Tibial nerve (tissue), 4 donors: ENCODE measurements around the gene CASZ1. TPM values are rescaled to one million over a fixed set of nuclear protein-coding genes. Genes with fewer than 3 reads are reported as not detected.

Source experiments
- DNase-seq, 2 donors: peaks; one replicate each; pipeline ENCODE4 v3.0.0-alpha.2; 2019; ENCODE audit warnings: low spot score in 2 of 2
- H3K27ac ChIP-seq, 4 donors: fragments of 200-600 bp; sonication (generic) in 3 of 4; one replicate each; pipeline ENCODE4 v1.5.1; 2017 to 2019; ENCODE audit warnings: mild to moderate bottlenecking in 1 of 4
- H3K27me3 ChIP-seq, 2 donors: fragments of 200-600 bp; sonication (generic) in 1 of 2; one replicate each; pipeline versions ENCODE4 v1.5.1 to v1.6.0; 2017 to 2019
- H3K36me3 ChIP-seq, 3 donors: fragments of 200-600 bp; sonication (generic); one replicate each; pipeline ENCODE4 v1.5.1; 2018 to 2019
- H3K4me1 ChIP-seq, 4 donors: fragments of 200-600 bp; sonication (generic) in 3 of 4; one replicate each; pipeline ENCODE4 v1.5.1; 2017 to 2019
- H3K4me3 ChIP-seq, 4 donors: fragments of 200-600 bp; sonication (generic) in 3 of 4; one replicate each; pipeline ENCODE4 v1.5.1; 2017 to 2019; ENCODE audit warnings: mild to moderate bottlenecking in 1 of 4, moderate library complexity in 1 of 4
- H3K9me3 ChIP-seq, 4 donors: fragments of 200-600 bp; sonication (generic) in 3 of 4; one replicate each; pipeline ENCODE4 v1.5.1; 2017 to 2019
- EP300 ChIP-seq, 2 donors: sonication (generic); formaldehyde crosslinking; IDR thresholded peaks; one replicate each; pipeline ENCODE4 v1.6.1; 2017; ENCODE audit warnings: antibody characterized with exemption in 2 of 2, mild to moderate bottlenecking in 1 of 2
- POLR2A ChIP-seq, 2 donors: fragments of 450-650 bp; IDR thresholded peaks; one replicate each; pipeline ENCODE4 v1.6.1; 2017; ENCODE audit warnings: antibody characterized with exemption in 2 of 2, mild to moderate bottlenecking in 2 of 2, moderate library complexity in 2 of 2
- WGBS, 2 donors: methylation state at CpG; one replicate each; pipeline ENCODE4 v1.1.5; 2018; 5-methylcytosine and 5-hydroxymethylcytosine counted together
- total RNA-seq, 4 donors: library from RNA; depleted of rRNA; stranded (reverse); fragments of >200 nt; gene quantifications; one replicate each; pipeline ENCODE4 v1.1.0, GENCODE V29; 2016
- TF ChIP-seq, protein P1 (sequence below), 5 experiments: fragments of 200-600 bp in 3 of 5; fragments of 450-650 bp in 2 of 5; sonication (generic) in 3 of 5; IDR thresholded peaks; one replicate each; pipeline ENCODE4 v1.5.1; 2016 to 2019; ENCODE audit warnings: antibody characterized with exemption in 5 of 5, mild to moderate bottlenecking in 3 of 5, moderate library complexity in 2 of 5

The CASZ1 gene
- total RNA-seq, 4 donors from 2014 or later = 1.7 to 7.5 (median 5.1) TPM

DNA sequence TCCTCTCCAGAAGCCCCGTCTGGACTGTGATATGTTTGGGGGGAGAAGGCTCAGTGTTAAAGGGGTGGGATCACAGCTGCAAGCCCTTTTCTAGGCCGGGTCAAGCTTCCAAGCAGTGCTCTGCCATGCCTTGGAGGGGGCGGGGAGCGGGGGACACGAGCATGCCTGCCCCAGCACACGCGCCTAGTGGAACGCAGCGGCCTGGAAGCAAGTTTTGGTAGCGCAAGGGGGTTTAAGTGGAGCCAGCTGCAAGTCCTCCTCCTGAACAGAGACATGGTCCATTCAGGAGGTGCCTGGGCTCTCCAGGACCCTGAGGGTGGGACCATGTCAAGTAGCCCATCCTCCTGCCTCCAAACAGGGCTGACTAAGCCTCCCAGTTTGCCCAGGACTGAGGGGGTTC lies 112.2 kb downstream of the CASZ1 start:
- H3K27ac ChIP-seq = no peak overlapping the region
- 83 to 88% methylated on average over 10 of the region's 10 CpGs for WGBS, 2 donors
- H3K4me1 ChIP-seq = peaks cover 0 to 50% (median 14%) of the 10 kb centered on the region in 4 donors
- H3K36me3 ChIP-seq = no peaks in the 10 kb centered on the region
- no peaks in the 10 kb centered on the region for H3K27me3 ChIP-seq
- no peak for DNase-seq
- no peaks in the 10 kb centered on the region for H3K9me3 ChIP-seq
- no peak overlapping the region for H3K4me3 ChIP-seq
- TF ChIP-seq EP300 (IDR thresholded peaks at IDR 0.05) = no peak
- TF ChIP-seq POLR2A (IDR thresholded peaks at IDR 0.05) = no peak
- TF ChIP-seq, protein P1, sequence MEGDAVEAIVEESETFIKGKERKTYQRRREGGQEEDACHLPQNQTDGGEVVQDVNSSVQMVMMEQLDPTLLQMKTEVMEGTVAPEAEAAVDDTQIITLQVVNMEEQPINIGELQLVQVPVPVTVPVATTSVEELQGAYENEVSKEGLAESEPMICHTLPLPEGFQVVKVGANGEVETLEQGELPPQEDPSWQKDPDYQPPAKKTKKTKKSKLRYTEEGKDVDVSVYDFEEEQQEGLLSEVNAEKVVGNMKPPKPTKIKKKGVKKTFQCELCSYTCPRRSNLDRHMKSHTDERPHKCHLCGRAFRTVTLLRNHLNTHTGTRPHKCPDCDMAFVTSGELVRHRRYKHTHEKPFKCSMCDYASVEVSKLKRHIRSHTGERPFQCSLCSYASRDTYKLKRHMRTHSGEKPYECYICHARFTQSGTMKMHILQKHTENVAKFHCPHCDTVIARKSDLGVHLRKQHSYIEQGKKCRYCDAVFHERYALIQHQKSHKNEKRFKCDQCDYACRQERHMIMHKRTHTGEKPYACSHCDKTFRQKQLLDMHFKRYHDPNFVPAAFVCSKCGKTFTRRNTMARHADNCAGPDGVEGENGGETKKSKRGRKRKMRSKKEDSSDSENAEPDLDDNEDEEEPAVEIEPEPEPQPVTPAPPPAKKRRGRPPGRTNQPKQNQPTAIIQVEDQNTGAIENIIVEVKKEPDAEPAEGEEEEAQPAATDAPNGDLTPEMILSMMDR (IDR thresholded peaks at IDR 0.05) = no peak

DNA sequence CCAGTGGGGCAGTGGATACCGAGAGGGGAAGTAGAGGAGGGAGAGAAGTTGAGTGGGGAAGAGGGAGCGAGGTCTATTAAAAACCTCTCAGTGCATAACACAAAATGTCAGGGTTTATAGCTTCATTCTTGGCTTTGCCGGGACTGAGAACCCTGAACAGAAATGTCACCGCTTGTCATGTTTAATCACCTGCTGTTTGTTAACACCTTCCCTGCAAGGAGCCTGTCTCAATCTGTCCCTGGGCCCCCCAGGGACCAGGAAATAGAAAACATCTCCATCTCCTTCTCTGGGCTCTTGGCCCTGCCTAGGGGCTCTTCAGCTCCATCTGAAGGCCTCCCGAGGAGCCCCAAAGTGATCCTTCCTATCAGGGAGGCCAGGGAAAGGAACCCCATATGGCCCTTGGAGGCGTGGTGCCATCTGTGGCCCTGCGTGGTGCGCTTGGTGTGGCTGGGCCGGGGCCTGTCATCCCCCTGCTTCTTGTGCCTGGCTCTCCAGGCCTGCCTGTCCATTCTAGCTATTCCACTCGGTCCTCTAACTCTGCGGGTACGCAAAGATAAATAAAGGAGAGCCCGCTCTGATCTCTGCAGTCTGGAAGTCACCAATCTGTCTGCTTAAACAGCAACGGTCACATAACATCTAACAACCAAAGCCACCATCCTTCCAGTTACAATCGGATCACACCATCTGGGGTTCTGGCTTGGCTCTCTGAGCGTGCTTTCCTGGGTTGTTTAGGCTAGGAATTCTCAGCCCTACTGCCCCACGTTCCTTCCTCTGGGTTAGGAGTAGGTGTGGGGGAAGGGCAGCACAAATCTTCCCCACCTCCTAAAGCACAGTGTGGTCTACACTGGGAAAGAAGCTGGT lies 113.8 kb downstream of the CASZ1 start:
- Histone ChIP-seq H3K36me3 (no peaks in the 10 kb centered on the region), H3K27me3 (no peaks in the 10 kb centered on the region), H3K4me1 (peaks cover 0 to 35% (median 11%) of the 10 kb centered on the region in 4 donors), H3K9me3 (no peaks in the 10 kb centered on the region), H3K4me3 (no peak overlapping the region), H3K27ac (no peak overlapping the region)
- TF ChIP-seq EP300 (IDR thresholded peaks at IDR 0.05) (no peak), POLR2A (IDR thresholded peaks at IDR 0.05) (no peak)
- TF ChIP-seq, protein P1 (IDR thresholded peaks at IDR 0.05) = no peak
- 77 to 78% methylated on average over 17 of the region's 17 CpGs for WGBS, 2 donors
- DNase-seq = no peak

DNA sequence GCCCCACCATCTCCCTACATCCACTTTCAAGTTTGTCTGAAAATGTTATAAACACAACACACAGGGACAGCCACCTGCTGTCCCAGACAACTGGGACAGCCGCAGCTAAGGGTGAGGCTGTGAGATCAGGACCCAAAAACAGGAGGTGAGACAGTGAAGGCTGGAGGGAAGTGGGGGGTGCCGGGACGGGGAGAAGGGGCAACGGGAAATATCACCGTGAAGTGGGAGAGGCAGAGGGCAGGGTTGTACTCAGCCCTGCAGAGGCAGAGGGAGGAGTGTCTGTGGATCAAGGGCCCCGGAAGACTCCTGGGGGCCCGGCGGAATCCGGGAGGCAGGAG lies 114.4 kb downstream of the CASZ1 start:
- H3K4me1 ChIP-seq = peaks cover 0 to 31% (median 9%) of the 10 kb centered on the region in 4 donors
- H3K27me3 ChIP-seq = no peaks in the 10 kb centered on the region
- H3K36me3 ChIP-seq = no peaks in the 10 kb centered on the region
- no peaks in the 10 kb centered on the region for H3K9me3 ChIP-seq
- H3K27ac ChIP-seq = no peak overlapping the region
- DNase-seq = no peak
- 51 to 54% methylated on average over 9 of the region's 9 CpGs for WGBS, 2 donors
- TF ChIP-seq, protein P1 (IDR thresholded peaks at IDR 0.05) = no peak
- TF ChIP-seq EP300 (IDR thresholded peaks at IDR 0.05) (no peak), POLR2A (IDR thresholded peaks at IDR 0.05) (no peak)
- no peak overlapping the region for H3K4me3 ChIP-seq

DNA sequence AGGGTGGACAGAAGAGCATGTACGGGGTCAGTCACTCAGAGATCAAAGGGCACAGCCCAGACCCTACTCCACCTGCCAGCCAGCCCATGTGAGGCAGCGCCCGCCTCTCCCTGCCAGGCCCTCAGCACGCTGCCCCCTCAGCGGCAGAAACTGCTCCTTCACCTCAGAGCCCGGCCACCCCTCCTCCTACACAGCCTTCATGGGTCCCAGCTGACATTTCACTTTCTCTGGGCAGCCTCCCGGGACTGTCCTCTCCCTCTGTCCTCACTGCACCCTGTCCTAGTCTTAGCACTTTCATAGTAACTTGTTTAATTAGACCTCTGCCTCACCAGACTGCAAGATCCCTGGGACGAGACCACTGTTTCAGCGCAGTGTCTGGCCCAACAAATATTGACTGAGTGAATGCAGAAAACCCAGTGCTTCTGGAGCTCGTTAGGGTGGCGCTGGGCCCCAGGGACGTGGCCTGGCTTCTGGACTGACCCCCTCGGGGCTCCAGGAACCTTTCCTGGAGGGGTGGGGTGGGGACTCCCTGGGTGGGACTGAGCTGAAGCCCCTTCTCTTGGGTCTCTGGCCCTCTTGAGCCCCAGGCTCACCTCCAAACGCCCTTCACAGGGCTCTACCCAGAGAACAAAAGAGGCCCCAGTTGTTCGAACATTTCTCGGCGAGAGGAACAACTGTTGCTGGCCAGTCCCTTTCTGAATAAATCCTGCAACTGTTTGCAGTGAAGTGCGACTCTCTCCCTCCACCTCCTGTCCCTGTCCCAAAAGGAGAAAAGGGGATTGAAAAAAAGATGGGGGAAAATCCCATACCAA lies 114.9 kb downstream of the CASZ1 start:
- no peak for DNase-seq
- no peak overlapping the region for H3K4me3 ChIP-seq
- H3K27me3 ChIP-seq = no peaks in the 10 kb centered on the region
- no peak overlapping the region for H3K27ac ChIP-seq
- no peaks in the 10 kb centered on the region for H3K9me3 ChIP-seq
- H3K36me3 ChIP-seq = no peaks in the 10 kb centered on the region
- 67 to 75% methylated on average over 18 of the region's 18 CpGs for WGBS, 2 donors
- peaks cover 0 to 25% (median 6%) of the 10 kb centered on the region in 4 donors for H3K4me1 ChIP-seq
- TF ChIP-seq EP300 (IDR thresholded peaks at IDR 0.05) (no peak), POLR2A (IDR thresholded peaks at IDR 0.05) (no peak)
- TF ChIP-seq, protein P1 (IDR thresholded peaks at IDR 0.05) = no peak

DNA sequence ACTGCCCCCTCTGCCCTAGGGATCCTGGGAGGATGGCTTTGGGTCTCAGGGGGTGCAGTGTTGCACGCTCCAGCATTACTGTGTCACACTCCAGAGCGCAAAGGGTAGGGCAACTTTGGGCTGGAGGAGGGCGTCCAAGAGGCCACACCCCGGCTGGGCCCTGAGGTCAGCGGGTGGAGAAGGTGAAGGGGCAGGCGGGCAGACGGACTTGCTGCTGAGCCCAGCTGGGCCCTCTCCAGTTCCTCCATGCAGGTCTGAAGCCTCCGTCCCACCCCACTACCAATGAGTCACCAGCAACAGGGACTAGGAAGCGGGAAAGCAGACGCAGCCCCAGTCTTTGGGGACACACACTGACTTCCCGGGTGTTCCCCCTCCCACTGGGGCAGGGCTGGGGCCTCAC lies 116.0 kb downstream of the CASZ1 start:
- 71 to 72% methylated on average over 11 of the region's 11 CpGs for WGBS, 2 donors
- H3K27ac ChIP-seq = no peak overlapping the region
- no peak overlapping the region for H3K4me3 ChIP-seq
- peaks cover 0 to 15% (median 0%) of the 10 kb centered on the region in 4 donors for H3K4me1 ChIP-seq
- no peaks in the 10 kb centered on the region for H3K9me3 ChIP-seq
- no peaks in the 10 kb centered on the region for H3K27me3 ChIP-seq
- H3K36me3 ChIP-seq = no peaks in the 10 kb centered on the region
- DNase-seq = no peak
- TF ChIP-seq POLR2A (IDR thresholded peaks at IDR 0.05) (no peak), EP300 (IDR thresholded peaks at IDR 0.05) (no peak)
- TF ChIP-seq, protein P1 (IDR thresholded peaks at IDR 0.05) = no peak
